GM23248 (cell line): Measurements from ENCODE around the gene SPEN.

ENCODE experiments used
- EZH2 ChIP-seq: fragments of 200-600 bp; sonication (generic); IDR thresholded peaks from 2 replicates; pipeline ENCODE4 v1.6.1; 2018; ENCODE audit warnings: antibody characterized with exemption, mild to moderate bottlenecking; ENCODE audit not compliant: insufficient read depth, poor library complexity, severe bottlenecking
- EZH2phosphoT487 ChIP-seq: fragments of 200-600 bp; sonication (generic); IDR thresholded peaks from 2 replicates; pipeline ENCODE4 v1.6.1; 2018; ENCODE audit warnings: antibody characterized with exemption, moderate library complexity, mild to moderate bottlenecking, low read depth; ENCODE audit not compliant: insufficient read depth

- TF ChIP-seq EZH2phosphoT487 (no peak), EZH2 (no peak)
Measured at GRCh38 chr1:15969321-15969880, 121.9 kb downstream of the SPEN start.
